Stimulated activated CD4-positive, alpha-beta T cell treated with anti-CD3 and anti-CD28 coated beads, Interleukin-12 subunit alpha, Interleukin-12 subunit beta, amount 100 ng/mL, for 4 hours (primary cell): ENCODE data around the gene BMX.

ENCODE experiments used
- DNase-seq: peaks from one replicate; pipeline ENCODE4 v3.0.0-alpha.2; 2020

The BMX gene

GRCh38 chrX:15500497-15500966 lies at the start of gene BMX:
TSS of gene BMX (plus strand) at chrX:15500807. CDS start at chrX:15508354, 7,547 bp downstream.
- DNase-seq: no peak

- no peak for DNase-seq
Observed at GRCh38 chrX:15451913-15452312, 48.7 kb upstream of the BMX start.

- DNase-seq: no peak
Observed at GRCh38 chrX:15464704-15465103, 35.9 kb upstream of the BMX start.

GRCh38 chrX:15465347-15465746 lies 35.3 kb upstream of the BMX start:
- no peak for DNase-seq

DNA sequence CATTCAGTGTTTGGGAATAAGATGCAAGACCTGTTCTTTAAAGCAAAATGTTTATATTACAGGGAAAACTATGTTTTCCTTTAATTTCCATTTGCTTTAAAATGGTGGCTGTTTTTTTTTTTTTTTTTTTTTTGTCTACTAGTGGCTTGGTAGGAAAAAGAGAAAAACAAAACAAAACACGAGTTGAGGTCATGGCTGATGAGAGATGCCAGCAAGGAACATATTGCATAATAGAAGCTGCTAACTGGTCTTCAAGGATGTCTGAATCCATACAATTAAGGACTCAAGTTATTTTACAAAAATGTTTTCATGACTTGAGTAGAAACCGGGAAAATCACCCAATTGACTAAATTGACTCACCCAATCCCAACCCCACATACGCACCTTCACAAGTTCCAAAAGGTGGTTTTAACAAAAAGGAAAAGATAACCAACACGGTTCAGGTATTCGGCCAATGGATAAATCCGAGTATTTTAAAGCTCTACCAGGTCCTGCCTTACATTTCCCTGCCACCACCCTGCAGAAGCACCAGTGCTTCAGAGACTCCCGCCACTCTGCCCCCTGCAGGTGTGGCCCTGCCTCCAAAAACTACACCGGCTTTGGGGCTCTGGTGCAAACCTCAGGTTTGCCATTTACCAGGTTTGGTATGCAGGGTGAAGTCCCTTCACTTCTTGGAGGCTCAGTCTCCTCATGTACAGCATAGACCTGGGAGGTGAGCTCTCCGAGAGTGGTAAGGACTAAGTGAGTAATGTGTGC lies 34.5 kb upstream of the BMX start:
- no peak for DNase-seq

DNA sequence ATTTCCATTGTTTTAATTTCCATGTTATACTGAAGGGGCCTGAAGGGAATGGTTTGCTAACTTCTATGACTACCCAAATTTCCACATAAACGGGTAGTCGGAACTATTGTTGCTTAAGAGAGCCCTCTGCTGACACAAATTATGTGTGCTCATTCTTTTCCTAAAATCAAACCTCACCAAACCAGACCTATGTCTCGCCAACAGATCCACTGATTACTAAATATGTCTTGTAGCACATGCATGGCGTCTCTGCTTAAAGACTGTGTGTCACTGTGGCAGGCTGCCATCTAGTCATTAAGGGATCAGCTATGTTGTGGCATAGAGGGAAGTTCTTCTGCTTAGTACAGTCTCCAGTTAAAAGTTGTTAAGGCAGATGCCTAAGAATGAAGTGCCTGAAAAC lies 32.6 kb upstream of the BMX start:
- DNase-seq: no peak

GRCh38 chrX:15469613-15470012 lies 31.0 kb upstream of the BMX start:
- DNase-seq: no peak

DNA sequence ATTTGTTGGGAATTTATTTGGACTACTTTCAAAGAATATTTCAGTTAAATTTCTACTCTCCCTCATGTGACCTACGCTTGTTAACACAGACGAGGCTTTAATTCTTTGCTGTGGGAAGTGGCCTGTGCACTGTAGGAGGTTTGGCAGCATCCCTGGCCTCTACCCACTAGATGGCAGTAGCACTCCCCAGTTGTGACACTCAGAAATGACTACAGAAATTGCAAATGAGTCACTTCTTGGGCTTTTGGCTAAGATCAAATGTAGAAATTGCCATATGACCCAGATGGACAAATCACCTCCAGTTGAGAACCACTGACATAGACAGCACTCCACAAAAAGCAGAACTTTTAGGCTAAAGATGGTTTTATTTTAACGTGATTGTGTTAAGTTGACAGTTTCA lies 29.6 kb upstream of the BMX start:
- peak; percentile 40 for DNase-seq

- no peak for DNase-seq
Observed at GRCh38 chrX:15472531-15472930, 28.1 kb upstream of the BMX start.

GRCh38 chrX:15474028-15474427 lies 26.6 kb upstream of the BMX start:
- DNase-seq: no peak

- no peak for DNase-seq
Observed at GRCh38 chrX:15475021-15475420, 25.6 kb upstream of the BMX start.

GRCh38 chrX:15475486-15475885 lies 25.1 kb upstream of the BMX start:
- no peak for DNase-seq

- DNase-seq: no peak
Observed at GRCh38 chrX:15483891-15484290, 16.7 kb upstream of the BMX start.

DNA sequence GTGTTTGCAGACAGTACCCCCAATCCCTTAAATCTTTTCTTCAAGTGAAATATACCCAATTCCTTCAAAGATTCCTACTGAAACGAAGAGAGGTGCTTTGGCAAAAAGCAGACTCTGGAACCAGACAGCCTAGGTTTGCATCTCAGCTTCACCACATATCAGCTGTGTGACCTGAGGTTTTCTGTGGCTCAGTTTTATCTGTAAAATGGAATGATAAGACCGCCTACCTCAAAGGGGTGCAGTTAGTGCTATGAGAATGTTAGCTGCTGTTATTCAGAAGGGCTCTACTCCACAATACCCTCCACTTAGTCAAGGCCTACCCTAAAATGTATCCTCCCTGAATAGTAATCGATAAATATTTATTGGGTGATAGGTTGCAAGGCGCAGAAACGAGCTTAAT lies 8.1 kb upstream of the BMX start:
- DNase-seq: no peak

DNA sequence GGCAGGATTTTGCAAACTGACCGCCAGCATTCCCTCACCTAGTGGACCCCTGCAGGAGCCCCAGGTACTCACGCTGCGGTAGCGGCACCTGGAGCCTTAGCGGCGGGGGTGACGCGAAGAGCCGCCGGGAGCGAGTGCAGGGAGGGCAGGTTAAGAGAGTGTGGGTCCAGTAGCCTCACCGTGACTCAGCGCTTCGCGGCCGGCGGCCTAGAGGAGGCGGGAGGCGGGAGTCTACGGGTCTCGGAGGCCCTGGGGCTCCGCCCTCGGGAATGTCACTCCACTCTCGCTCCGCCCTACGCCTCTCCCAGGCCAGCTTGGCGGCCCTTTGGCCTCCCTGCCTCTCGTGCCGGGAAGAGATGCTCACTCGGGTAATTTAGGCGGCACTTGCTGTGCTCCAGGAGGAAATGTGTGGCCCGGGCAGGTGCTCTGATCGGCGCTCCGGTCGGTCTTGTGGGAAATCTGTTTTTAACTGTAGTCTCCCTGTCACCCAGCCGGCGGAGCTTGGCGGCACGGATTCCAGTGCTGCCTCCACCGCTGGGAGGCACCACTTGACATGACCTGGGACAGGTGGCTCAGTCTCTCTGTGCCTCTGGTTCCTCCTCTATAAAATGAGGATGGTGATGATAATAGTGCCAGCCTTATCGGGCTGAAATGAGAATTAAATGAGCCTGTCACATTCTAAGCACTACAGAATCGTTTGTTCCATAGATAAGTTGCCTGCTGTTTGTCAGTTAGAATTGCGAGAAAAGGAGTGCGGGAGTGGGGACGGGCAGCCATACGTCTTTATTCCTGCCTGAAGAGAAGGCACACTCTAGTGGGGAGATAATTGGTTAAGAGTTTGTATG lies 7.3 kb upstream of the BMX start, which contains the start of gene PIR:
PIR (minus strand) TSS at position 216 of the 845 bp plus-strand sequence. CDS start 2,076 bp downstream, outside the sequence.
- peak; percentile 57 for DNase-seq

GRCh38 chrX:15495801-15496200 lies 4.8 kb upstream of the BMX start:
- DNase-seq: no peak

- no peak for DNase-seq
Observed at GRCh38 chrX:15496824-15497223, 3.8 kb upstream of the BMX start.

GRCh38 chrX:15497865-15498264 lies 2.7 kb upstream of the BMX start:
- DNase-seq: peak; percentile 24

- DNase-seq: no peak
Observed at GRCh38 chrX:15498741-15499140, 1.9 kb upstream of the BMX start.

- DNase-seq: no peak
Observed at GRCh38 chrX:15499976-15500375, 631 bp upstream of the BMX start.

- DNase-seq: no peak
Observed at GRCh38 chrX:15501506-15501905, 899 bp downstream of the BMX start.

GRCh38 chrX:15504661-15505060 lies 4.1 kb downstream of the BMX start:
- DNase-seq: no peak

DNA sequence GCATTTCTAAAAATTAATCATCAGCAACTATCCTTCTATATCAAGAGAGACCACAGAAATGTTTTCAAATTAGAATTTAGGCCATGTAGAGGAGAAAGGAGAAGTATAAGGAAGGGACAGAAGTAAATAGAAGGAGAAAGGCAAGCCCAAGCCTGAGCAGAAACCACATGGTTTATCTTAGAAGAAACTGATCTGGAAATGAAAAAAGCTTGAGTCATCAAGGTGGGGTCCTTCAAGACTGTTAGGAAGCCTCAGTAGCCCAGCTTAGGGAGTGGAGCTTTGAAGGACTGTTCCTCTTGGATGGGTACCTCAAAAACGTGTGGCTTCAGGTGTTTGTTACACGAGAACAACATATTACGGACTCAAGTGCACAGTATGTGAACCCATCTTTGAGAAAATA lies 4.5 kb downstream of the BMX start:
- DNase-seq: no peak

DNA sequence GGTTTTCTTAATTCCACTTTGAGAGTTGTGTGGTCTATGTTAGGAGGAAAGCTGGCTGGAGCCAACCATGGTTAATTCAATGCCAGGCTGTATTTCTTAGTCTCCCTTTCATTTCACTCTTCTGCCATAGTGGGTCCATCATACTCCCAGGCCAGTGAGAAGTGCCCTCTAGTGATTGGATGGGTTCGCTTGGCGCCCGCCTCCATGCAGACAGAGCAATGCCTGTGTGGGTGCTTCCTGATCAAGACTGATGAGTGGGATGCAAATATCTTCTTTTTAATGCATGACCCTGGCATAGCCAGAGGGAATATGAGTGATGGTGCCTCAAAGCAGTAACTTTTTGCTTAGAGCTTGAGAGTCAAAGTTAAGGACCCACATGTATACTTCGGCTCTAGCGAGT lies 6.4 kb downstream of the BMX start:
- no peak for DNase-seq
